Activated CD8-positive, alpha-beta memory T cell treated with anti-CD3 and anti-CD28 coated beads for 48 hours (primary cell): ENCODE measurements around the gene DENND5B.
A peak's percentile ranks its signal among the peaks of the same experiment; 100 is the strongest.
"Not testable (repeated sequence)": the region's sequence is repeated elsewhere in the genome, so short reads cannot be mapped to it uniquely, and the experiment has no call there.

ENCODE experiments used
- DNase-seq, 3 experiments: peaks; one replicate each; pipeline ENCODE4 v3.0.0-alpha.2; 2020; ENCODE audit warnings: low read depth in 2 of 3, low spot score in 2 of 3

Gene DENND5B

GRCh38 chr12:31475610-31476009 lies 115.3 kb downstream of the DENND5B start:
- not testable (repeated sequence) for DNase-seq

DNA sequence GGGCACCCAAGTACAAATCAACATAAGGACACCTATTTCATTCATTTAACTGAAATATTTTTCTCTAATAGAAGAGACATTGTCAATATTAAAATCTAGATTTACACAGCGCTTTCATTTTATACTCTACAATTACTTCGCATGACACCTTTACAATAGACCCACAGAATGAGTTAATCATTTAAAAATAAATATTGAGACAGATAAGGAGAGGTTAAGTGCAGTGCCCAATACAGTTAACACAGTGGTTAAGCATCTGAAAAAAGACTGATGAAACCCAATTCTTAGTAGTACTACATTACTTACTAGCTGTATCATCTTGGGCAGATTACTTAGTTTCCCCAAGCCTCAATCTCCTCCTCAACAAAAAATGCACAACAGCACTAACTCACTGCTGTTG lies 116.2 kb downstream of the DENND5B start:
- no peak for DNase-seq

GRCh38 chr12:31471823-31472222 lies 119.1 kb downstream of the DENND5B start:
- DNase-seq = no peak

DNA sequence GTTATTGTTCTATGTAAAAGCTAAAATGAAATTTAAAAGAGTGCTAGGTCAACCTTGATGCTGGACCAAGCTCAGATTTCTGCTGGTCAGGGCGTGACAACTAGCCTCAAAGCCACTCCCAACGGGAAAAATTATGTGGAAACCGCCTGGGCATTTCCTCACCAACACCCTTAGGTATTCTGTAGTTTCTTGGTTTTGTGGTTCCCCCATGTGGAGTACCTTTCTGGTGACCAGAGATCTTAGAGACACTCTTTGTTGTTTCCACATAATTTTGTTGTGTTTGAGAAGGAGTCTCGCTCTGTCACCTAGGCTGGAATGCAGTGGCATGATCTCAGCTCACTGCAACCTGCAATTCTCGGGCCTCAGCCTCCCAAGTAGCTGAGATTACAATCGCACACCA lies 119.9 kb downstream of the DENND5B start:
- no peak for DNase-seq

DNA sequence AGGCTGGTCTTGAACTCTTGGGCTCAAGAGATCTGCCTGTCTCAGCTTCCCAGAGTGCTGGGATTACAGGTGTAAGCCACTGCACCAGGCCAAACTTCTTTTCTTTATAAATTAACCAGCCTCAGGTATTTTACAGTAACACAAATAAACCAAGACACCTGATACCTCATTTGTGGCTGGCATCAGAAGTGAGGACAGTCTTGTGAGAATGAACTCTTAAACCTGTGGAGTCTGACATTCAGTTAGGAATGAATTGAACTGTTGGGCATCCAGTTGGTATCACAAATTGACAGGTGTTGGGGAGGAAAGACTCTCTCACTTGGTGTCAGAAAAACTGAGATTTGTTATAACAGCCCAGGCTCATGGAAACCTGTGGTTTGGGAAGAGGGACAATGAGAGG lies 120.5 kb downstream of the DENND5B start:
- no peak for DNase-seq

GRCh38 chr12:31466768-31467167 lies 124.2 kb downstream of the DENND5B start:
- DNase-seq = no peak

DNA sequence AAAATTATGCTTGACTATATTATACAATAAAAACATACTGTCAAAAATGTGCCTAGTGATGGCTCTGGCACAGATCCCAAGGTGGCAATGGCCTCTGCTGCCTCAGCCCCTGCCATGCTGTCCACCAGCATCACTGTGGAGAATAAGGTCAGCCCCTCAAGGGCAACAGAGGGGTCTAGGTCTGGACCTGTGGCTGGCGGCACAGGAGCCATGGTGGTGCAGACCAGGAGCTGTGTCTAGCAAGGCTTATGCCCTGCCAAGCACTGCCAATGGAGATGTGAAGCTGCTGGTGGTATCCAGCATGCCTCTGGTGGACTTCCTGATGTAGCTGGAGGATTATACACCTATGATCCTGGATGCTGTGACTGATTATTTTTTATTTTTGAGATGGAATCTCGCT lies 125.9 kb downstream of the DENND5B start:
- no peak for DNase-seq

- no peak for DNase-seq
Observed at GRCh38 chr12:31460024-31460423, 130.9 kb downstream of the DENND5B start.

GRCh38 chr12:31456562-31456961 lies 134.4 kb downstream of the DENND5B start:
- DNase-seq = no peak

GRCh38 chr12:31444736-31445135 lies 146.2 kb downstream of the DENND5B start:
- DNase-seq = no peak

GRCh38 chr12:31440586-31440985 lies 150.3 kb downstream of the DENND5B start:
- no peak for DNase-seq

GRCh38 chr12:31440134-31440533 lies 150.8 kb downstream of the DENND5B start:
- DNase-seq = no peak

GRCh38 chr12:31431721-31432240 lies 159.2 kb downstream of the DENND5B start:
- no peak for DNase-seq

DNA sequence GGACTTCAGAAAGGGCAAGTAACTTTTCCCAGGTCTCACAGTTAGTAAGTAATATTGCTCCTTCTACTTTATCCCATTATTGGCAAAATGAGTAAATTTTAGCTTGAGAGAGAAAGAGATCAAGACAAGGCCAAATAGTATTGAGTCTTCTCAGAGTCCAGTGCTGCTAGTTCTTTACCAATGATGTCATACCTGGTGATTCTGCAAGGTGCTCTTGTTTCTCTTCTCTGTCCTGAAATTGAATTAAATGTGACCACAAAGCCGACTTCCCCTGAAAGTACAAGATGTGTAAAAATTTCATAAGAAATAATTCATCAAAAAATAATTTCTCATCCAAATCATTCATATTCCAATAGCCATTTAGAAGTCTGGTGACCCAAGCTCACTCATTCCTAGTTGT lies 167.5 kb downstream of the DENND5B start:
- DNase-seq = no peak

GRCh38 chr12:31412292-31412801 lies 178.6 kb downstream of the DENND5B start:
- DNase-seq = no peak

DNA sequence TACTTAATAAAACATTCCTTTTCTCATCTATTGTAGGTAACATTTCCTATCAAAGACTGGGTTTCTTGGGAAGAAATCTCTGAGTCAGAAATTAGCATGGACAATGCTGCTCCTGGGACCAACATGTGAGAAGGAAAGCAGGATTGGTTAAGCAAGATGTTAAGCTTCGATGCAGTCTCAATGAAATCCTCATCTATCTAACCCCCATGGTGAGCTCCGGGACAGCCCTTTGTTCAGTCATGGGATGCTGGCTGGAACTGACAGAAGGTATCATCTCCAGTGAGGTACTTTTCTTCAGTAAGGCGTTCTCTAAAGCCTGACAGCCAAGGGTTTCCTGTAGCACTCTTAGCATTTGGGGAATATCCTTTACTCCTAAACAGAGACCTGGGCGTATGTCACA lies 182.2 kb downstream of the DENND5B start:
- DNase-seq = no peak

- DNase-seq = no peak
Observed at GRCh38 chr12:31407562-31407961, 183.4 kb downstream of the DENND5B start.

DNA sequence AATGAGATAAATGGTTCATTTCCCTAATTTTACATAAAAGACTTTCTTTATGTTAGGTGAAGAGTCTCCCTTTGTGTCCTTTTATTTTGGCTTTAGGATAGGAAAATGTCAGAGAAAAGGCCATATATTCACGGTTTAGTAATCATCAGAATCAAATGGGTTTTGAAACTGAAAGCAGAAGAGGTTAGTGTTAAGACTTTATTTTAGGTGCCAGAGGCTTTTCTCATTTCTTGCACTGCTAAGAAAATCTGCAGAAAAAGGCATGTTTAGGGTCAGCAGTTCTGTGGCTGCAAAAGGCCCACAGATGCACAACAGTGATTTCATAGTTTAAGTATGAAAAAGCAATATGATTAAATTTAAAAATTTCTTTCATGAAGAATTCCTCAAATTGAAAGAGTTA lies 184.6 kb downstream of the DENND5B start:
- DNase-seq = no peak

GRCh38 chr12:31405021-31405420 lies 185.9 kb downstream of the DENND5B start:
- no peak for DNase-seq

DNA sequence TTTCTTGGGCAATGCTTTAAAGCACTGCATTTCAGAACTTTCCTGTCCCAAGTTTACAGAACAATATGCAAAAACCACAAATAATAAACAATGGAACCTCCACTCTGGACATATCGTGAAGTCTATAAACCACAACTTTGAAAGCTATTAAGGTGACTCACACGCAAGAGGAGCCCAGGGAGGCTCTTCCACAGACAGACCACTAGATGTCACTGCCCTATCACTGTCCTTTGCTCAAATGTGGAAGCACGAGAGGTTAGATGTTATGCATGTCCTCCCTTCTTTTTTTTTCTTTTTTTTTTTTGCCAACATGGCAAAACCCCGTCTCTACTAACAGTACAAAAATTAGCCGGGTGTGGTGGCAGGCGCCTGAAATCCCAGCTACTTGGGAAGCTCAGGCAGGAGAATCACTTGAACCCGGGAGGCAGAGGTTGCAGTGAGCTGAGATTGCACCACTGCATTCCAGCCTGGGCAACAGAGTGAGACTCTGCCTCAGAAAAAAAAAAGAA lies 187.8 kb downstream of the DENND5B start:
- peak in 1 of 3 experiments; percentile 6 for DNase-seq

- DNase-seq = no peak
Observed at GRCh38 chr12:31393004-31393550, 197.9 kb downstream of the DENND5B start.

DNA sequence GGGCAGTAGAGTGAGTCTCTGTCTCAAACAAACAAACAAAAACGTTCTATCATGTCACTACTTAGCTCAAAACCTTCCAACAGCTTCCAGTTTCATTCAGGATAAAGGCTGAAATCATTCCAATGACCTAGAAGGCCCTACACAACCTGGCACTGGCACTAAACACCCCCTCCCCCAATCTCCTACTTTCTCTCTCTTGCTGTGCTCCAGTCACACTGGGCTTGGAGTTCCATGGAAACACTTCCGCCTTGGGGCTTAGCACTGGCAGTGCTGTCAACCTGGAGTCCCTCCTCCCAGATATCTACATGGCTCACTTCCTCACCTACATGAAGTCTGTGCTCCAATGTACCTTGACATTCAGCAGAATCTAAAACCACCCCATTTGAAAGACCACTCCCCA lies 199.9 kb downstream of the DENND5B start:
- no peak for DNase-seq

DNA sequence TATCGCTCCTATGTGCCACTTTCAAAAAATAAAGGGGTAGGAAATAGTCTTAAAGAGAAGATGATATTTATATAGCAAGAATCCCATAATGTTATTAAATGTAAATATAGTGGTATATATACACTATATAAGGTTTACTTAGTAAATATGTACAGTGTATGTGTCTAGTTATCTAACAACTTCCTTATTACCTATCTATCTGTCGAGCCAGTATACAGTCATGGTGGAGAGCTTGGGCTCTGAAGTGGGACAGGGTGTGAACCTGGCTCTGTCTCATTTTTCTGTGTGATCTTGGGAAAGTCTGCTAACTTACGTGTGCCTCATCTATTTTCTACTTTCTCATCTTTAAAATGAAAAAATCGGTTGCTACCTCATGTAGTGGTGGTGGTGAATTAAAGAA lies 202.2 kb downstream of the DENND5B start:
- DNase-seq = no peak
